DOHH2 (cell line): Measurements from ENCODE around the gene CRELD2.
A peak's percentile ranks its signal among the peaks of the same experiment; 100 is the strongest.

Experiments
- H3F3A ChIP-seq: fragments of 200-600 bp; sonication (generic), shearing (Covaris generic); 2 replicates; pipeline ENCODE4 v1.6.0; 2016; ENCODE audit warnings: antibody characterized with exemption, mild to moderate bottlenecking; ENCODE audit not compliant: control insufficient read depth, insufficient read depth
- H3K27ac ChIP-seq: fragments of 200-600 bp; sonication (generic); 2 replicates; pipeline ENCODE4 v1.5.1; 2014; ENCODE audit warnings: low read depth, mild to moderate bottlenecking, low read length, moderate library complexity
- H3K27me3 ChIP-seq: fragments of 200-600 bp; sonication (generic); 2 replicates; pipeline ENCODE4 v1.6.1; 2014; ENCODE audit warnings: mild to moderate bottlenecking, low read length, mixed read lengths; ENCODE audit not compliant: control insufficient read depth
- H3K36me3 ChIP-seq: fragments of 200-600 bp; sonication (generic); 2 replicates; pipeline ENCODE4 v1.6.1; 2014; ENCODE audit warnings: mild to moderate bottlenecking, low read length, moderate library complexity, mixed read lengths; ENCODE audit not compliant: control insufficient read depth
- H3K4me1 ChIP-seq: fragments of 200-600 bp; sonication (generic); 2 replicates; pipeline ENCODE4 v1.6.1; 2014; ENCODE audit warnings: mild to moderate bottlenecking, low read length, mixed read lengths; ENCODE audit not compliant: control insufficient read depth
- H3K4me2 ChIP-seq: fragments of 200-600 bp; sonication (generic); 2 replicates; pipeline ENCODE4 v1.6.0; 2014; ENCODE audit warnings: mild to moderate bottlenecking, low read length, moderate library complexity
- H3K4me3 ChIP-seq: fragments of 200-600 bp; sonication (generic); 2 replicates; pipeline ENCODE4 v1.5.1; 2014; ENCODE audit warnings: mild to moderate bottlenecking, low read length, mixed read lengths
- H3K79me2 ChIP-seq: fragments of 200-600 bp; sonication (generic); 2 replicates; pipeline ENCODE4 v1.6.1; 2014; ENCODE audit warnings: mild to moderate bottlenecking, low read length, mixed read lengths; ENCODE audit not compliant: control insufficient read depth
- H3K9me2 ChIP-seq: fragments of 200-600 bp; sonication (generic); replicated peaks from 2 replicates; pipeline ENCODE4 v1.6.1; 2014; ENCODE audit warnings: mild to moderate bottlenecking, low read length, mixed read lengths; ENCODE audit not compliant: control insufficient read depth
- H3K9me3 ChIP-seq: fragments of 200-600 bp; sonication (generic); 2 replicates; pipeline ENCODE4 v1.6.1; 2014; ENCODE audit warnings: antibody characterized with exemption, low read length, mixed read lengths; ENCODE audit not compliant: control insufficient read depth, insufficient read depth
- H4K20me1 ChIP-seq: fragments of 200-600 bp; sonication (generic); 2 replicates; pipeline ENCODE4 v1.6.0; 2014; ENCODE audit warnings: low read depth, mild to moderate bottlenecking, antibody characterized with exemption, low read length, moderate library complexity; ENCODE audit not compliant: control insufficient read depth, insufficient read depth
- CTCF ChIP-seq: fragments of 200-600 bp; sonication (generic); IDR thresholded peaks from one replicate; pipeline ENCODE4 v1.5.1; 2014; ENCODE audit warnings: antibody characterized with exemption, mild to moderate bottlenecking, low read depth, low read length; ENCODE audit not compliant: poor library complexity, severe bottlenecking
- EZH2phosphoT487 ChIP-seq: fragments of 200-600 bp; sonication (generic); IDR thresholded peaks from 2 replicates; pipeline ENCODE4 v1.6.1; 2017; ENCODE audit warnings: borderline replicate concordance, mild to moderate bottlenecking, antibody characterized with exemption, low read length, moderate library complexity, mixed read lengths

CRELD2 gene

GRCh38 chr22:49936973-49937757, 18.7 kb downstream of the CRELD2 start:
- no peaks in the 10 kb centered on the region for H3K27me3 ChIP-seq
- TF ChIP-seq EZH2phosphoT487 (no peak), CTCF (no peak)
- peaks cover 18% of the 10 kb centered on the region for H3F3A ChIP-seq
- H4K20me1 ChIP-seq, result no peaks in the 10 kb centered on the region
- H3K4me2 ChIP-seq, result peak overlapping the region; percentile 77
- H3K36me3 ChIP-seq, result peaks cover 15% of the 10 kb centered on the region
- no peaks in the 10 kb centered on the region for H3K9me3 ChIP-seq
- peaks cover 19% of the 10 kb centered on the region for H3K79me2 ChIP-seq
- no peaks in the 10 kb centered on the region for H3K9me2 ChIP-seq
- peak overlapping the region; percentile 81 for H3K27ac ChIP-seq
- peaks cover 48% of the 10 kb centered on the region for H3K4me1 ChIP-seq
- H3K4me3 ChIP-seq, result peak overlapping the region; percentile 57

GRCh38 chr22:49937758-49938564, 19.5 kb downstream of the CRELD2 start:
- H3K4me3 ChIP-seq, result no peak overlapping the region; the same call in 1 of the 2 replicates
- H3K36me3 ChIP-seq, result peaks cover 15% of the 10 kb centered on the region
- H3K4me1 ChIP-seq, result peaks cover 40% of the 10 kb centered on the region
- TF ChIP-seq CTCF (no peak), EZH2phosphoT487 (no peak)
- peak overlapping the region; percentile 77 for H3K4me2 ChIP-seq
- H3K27me3 ChIP-seq, result no peaks in the 10 kb centered on the region
- H3K9me3 ChIP-seq, result no peaks in the 10 kb centered on the region
- H4K20me1 ChIP-seq, result no peaks in the 10 kb centered on the region
- H3K79me2 ChIP-seq, result peaks cover 19% of the 10 kb centered on the region
- H3F3A ChIP-seq, result peaks cover 16% of the 10 kb centered on the region
- H3K9me2 ChIP-seq, result no peaks in the 10 kb centered on the region
- no peak overlapping the region for H3K27ac ChIP-seq

GRCh38 chr22:49938565-49939136, 20.2 kb downstream of the CRELD2 start:
- Histone ChIP-seq H3K4me1 (peaks cover 33% of the 10 kb centered on the region), H4K20me1 (no peaks in the 10 kb centered on the region), H3K9me3 (no peaks in the 10 kb centered on the region), H3K27me3 (no peaks in the 10 kb centered on the region), H3K4me3 (no peak overlapping the region), H3K4me2 (no peak overlapping the region), H3K79me2 (peaks cover 14% of the 10 kb centered on the region), H3K27ac (no peak overlapping the region), H3F3A (peaks cover 9% of the 10 kb centered on the region), H3K36me3 (peaks cover 12% of the 10 kb centered on the region), H3K9me2 (no peaks in the 10 kb centered on the region)
- TF ChIP-seq EZH2phosphoT487 (no peak), CTCF (no peak)
